ENCODE data around the gene PIGS. TPM values are rescaled to one million over a fixed set of nuclear protein-coding genes. Genes with fewer than 3 reads are reported as not detected.

The PIGS gene
- total and polyA plus RNA-seq, 2 donors (not counting 3 experiments of a cell fraction or from before 2014, with no cell fraction given) = 71.3 to 110 TPM

- Histone ChIP-seq H3K4me3 (replicated peaks in 1 of 3; ENCODE audit: insufficient read depth in 1 of 3, low read depth in 1 of 3, low read length in 3 of 3) (no peak overlapping the region), H3K27ac (ENCODE audit: insufficient read depth, low read depth, low read length) (no peak overlapping the region), H3K36me3 (ENCODE audit: control insufficient read depth in 2 of 2, extremely low read depth in 1 of 2, insufficient read depth in 2 of 2, low read length in 2 of 2) (no peaks in the 10 kb centered on the region), H3K4me2 (ENCODE audit: insufficient read depth, low read length) (no peak overlapping the region), H3K9me3 (replicated peaks; ENCODE audit: control insufficient read depth, insufficient read depth, low read length) (no peaks in the 10 kb centered on the region), H3K9me1 (replicated peaks; ENCODE audit: control insufficient read depth, extremely low read depth, insufficient read depth, low read length) (no peaks in the 10 kb centered on the region), H3K9ac (replicated peaks; ENCODE audit: extremely low read depth, insufficient read depth, low read length) (no peak overlapping the region), H3K79me2 (ENCODE audit: control insufficient read depth, insufficient read depth, low read length) (no peaks in the 10 kb centered on the region), H3K27me3 (ENCODE audit: control insufficient read depth in 2 of 2, insufficient read depth in 2 of 2, low read length in 2 of 2) (peaks cover 0 to 2% of the 10 kb centered on the region in 2 experiments), H3K4me1 (ENCODE audit: control insufficient read depth, extremely low read depth, insufficient read depth, low read length) (no peaks in the 10 kb centered on the region), H4K20me1 (replicated peaks; ENCODE audit: control insufficient read depth, extremely low read depth, insufficient read depth, low read length) (no peaks in the 10 kb centered on the region), H2AFZ (ENCODE audit: low read depth, low read length) (no peak overlapping the region)
- ChIA-PET CTCF (no interaction called here), POLR2A (no interaction called here)
- TF ChIP-seq FOS (IDR thresholded peaks at IDR 0.05; ENCODE audit: borderline replicate concordance, insufficient read depth, low read length) (no peak), GATA2 (IDR thresholded peaks at IDR 0.05; ENCODE audit: insufficient read depth, insufficient read length, low read depth, low read length) (no peak), POLR2A (IDR thresholded peaks at IDR 0.05; ENCODE audit: low read depth, low read length) (no peak), MYC (IDR thresholded peaks at IDR 0.05; ENCODE audit: low read depth, low read length) (no peak), JUN (IDR thresholded peaks at IDR 0.05; ENCODE audit: borderline replicate concordance, insufficient read depth, insufficient read length, low read depth) (no peak), MAX (IDR thresholded peaks at IDR 0.05; ENCODE audit: insufficient read depth, insufficient read length) (no peak), POLR2AphosphoS5 (IDR thresholded peaks at IDR 0.05; ENCODE audit: insufficient read depth, low read depth, low read length) (no peak), CTCF (IDR thresholded peaks at IDR 0.05; ENCODE audit: extremely low read depth in 1 of 2, insufficient read depth in 1 of 2, low read depth in 1 of 2, low read length in 2 of 2) (no peak), EZH2 (IDR thresholded peaks at IDR 0.05; ENCODE audit: borderline replicate concordance, low read depth, low read length, severe bottlenecking) (no peak)
- BruUV-seq (replicated peaks) = no TSS peak
- dilution Hi-C loops (cut with MboI; ENCODE audit: extremely low pct_ligation_motif_present, low sequenced_read_pairs) (no loop called here), intact Hi-C loops (cut with micrococcal nuclease) (no loop called here)
- FAIRE-seq (no peak), DNase-seq (ENCODE audit: low read depth, low spot score) (no peak)
These were observed 38.1 kb downstream of the PIGS start for GRCh38 chr17:28533091-28533807.

Data from endothelial cell of umbilical vein (primary cell).